GM19023 (cell line): ENCODE data around the gene TMC5.
"Not testable (repeated sequence)": the region's sequence is repeated elsewhere in the genome, so short reads cannot be mapped to it uniquely, and the experiment has no call there.

Experiments used
- ATAC-seq: cut with Tn5 transposase; IDR thresholded peaks from one replicate; pipeline ENCODE4 v1.9.1; 2021; ENCODE audit warnings: mild to moderate bottlenecking, moderate library complexity; ENCODE audit not compliant: unreplicated experiment

The TMC5 gene

GRCh38 chr16:19527161-19527560, 109.5 kb downstream of the TMC5 start:
- ATAC-seq = no peak

DNA sequence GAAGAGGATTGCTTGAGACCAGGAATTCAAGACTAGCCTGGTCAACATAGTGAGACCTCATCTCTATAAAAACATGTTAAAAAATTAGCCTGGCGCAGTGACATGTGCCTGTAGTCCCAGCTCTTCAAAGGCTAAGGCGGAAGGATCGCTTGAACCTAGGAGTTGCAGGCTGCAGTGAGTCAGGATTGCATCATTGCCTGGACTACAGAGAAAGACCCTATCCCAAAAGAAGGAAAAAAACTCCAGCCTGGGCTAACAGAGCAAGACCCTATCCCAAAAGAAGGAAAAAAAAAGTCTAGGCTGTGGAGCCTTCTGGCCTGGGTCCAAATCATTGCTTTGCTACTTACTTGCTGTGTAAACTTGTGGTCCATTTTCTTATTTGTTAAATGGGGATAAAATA, 111.0 kb downstream of the TMC5 start:
- ATAC-seq = no peak

GRCh38 chr16:19532601-19533000, 114.9 kb downstream of the TMC5 start:
- ATAC-seq = no peak

DNA sequence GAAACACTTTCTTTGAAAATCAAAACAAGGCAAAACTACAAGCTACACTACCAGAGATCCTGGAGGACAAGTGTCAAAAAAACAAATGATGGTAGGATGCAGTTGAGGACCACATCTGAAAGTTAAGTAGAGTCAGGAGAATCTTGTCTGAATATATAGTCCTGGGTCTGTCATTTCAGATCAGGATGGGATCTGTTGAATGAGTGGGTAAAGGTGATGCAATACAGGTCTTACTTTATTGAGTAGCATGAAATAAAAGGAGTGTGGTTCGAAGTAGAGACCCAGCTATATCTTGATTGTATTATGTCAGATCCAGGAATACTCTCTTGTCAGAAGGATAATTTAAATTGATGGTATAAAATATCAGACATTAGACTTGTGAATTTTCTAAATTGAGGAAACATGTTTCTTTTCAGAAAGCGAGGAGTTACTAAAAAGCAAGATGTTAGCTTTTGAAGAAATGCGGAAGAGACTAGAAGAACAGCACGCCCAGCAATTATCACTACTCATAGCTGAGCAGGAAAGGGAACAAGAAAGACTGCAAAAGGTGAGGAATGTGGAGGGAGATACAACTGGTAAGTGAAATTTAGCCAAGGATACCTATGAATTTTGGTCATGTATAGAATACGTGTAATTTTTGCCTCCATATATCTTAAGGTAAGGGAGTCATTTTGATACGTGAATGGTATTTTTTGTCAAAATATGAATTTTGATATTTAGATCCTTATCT, 122.7 kb downstream of the TMC5 start:
- no peak for ATAC-seq

DNA sequence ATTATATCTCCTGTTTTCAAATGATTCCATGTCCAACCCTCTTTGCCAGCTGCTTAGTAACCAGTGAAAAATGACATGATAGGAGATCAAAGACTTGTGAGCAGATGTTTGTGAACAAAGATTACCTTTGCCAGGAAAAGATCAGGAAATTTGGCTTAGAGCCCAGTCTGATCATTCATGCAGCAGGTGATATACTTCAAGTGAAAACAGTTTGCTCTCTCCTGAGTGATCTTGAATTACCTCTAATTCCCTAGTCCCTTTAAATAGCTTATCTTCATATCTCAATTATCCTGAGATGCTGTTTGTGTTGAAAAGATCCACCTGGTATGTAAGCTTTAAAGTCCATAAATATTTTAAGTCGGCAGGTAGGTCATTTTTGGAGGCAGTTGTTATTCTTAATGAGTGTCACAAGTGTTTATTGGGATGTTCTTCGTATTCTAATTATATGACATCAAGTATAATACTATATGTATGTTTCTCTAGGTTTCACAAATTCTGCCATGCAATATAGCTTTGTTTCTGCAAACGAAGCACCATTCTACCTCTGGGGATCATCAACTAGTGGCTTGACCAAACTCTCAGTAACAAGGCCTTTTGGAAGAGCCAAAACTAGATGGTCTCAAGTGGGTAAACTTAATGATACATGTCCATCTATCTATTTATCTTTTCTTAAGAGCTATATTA, 124.6 kb downstream of the TMC5 start:
- ATAC-seq = no peak

DNA sequence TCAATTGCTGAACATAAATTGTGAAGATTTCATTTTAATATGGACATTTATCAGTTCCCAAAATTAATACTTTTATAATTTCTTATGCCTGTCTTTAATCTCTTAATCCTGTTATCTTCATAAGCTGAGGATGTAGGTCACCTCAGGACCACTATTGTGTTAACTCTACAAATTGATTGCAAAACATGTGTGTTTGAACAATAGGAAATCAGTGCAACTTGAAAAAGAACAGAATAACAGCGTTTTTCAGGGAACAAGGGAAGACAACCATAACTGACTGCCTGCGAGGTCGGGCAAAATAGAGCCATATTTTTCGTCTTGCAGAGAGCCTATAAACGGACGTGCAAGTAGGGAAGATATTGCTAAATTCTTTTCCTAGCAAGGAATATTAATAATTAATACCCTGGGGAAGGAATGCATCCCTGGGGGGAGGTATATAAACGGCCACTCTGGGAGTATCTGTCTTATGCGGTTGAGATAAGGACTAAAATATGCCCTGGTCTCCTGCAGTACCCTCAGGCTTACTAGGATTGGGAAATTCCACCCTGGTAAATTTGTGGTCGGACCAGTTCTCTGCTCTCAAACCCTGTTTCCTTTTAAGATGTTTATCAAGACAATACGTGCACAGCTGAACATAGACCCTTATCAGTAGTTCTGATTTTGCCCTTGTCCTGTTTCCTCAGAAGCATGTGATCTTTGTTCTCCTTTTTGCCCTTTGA, 125.8 kb downstream of the TMC5 start:
- ATAC-seq = not testable (repeated sequence)

DNA sequence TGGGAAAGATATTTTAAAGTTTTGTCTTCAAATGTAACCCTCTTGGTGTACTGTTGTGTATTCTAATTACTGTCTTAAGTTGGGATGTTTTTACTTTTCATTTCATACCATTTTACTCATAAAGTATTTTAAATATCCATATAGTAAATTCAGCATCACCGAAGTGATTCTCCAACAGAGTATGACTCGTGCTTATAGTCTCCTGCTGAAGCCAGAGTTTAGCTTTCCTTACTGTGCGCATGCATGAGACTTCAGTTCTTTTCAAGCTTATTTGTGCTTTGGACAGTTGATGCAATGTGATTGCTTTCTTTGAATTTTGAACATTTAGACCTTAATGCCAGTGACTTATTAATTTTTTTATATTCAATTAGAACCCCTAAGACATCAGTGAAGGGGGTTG, 130.5 kb downstream of the TMC5 start:
- no peak for ATAC-seq
